NCI-H526 (cell line): Measurements from ENCODE around the gene AGBL4.
"Not testable (repeated sequence)": the region's sequence is repeated elsewhere in the genome, so short reads cannot be mapped to it uniquely, and the experiment has no call there.

Experiments used
- DNase-seq, 2 experiments: peaks; one replicate each; lab custom pipeline; 2025; lab: John Stamatoyannopoulos, UW

Gene AGBL4

DNA sequence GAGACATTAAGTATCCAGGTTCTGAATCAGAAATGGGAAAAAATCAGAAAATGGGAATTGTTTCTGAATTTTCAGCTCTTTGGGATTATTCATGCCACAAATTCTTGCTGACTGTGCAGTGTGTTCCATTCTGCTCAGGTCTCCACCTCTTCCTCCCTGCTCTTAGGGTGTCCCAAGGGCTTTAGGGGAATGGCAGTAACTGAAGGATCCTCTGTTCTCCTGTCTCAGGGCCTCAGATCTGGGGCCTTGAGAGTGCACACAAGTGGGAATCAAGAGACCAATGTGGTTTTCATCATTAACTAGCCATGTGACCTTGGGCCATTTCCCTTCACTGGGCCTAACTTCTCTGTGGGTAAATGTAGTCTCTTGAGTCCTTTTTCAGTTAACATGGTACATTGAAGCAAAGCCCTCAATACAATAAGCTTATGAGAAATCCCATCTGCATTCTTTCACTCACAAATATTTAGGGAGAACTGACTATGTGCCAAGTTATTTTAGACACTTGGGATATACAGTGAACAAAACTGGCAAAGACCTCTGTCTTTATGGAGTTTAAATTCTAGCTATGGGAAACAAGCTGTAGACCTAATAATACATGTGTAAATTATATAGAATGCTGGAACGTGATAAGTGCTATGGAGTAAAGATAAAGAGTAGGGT lies 1476.1 kb downstream of the AGBL4 start:
- DNase-seq, result no peak

DNA sequence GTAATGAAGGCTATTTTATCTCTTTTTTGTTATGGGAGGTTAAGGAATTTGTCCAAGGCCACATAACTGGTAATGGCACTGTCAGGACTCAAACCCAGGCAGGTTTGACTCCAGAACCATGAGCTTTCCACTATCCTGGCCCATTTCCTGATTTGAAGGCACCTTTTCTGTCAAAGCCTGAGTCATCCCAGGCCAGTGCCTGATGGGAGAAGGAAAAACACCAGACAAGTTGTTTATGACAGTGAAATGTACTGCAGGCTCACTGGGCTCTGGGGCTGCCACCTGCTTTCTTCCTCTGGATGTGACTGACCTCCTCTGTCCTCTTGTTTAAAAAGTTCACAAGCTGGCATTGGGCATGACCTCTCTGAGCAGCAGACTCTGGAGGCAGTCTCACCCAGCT lies 1479.9 kb downstream of the AGBL4 start:
- no peak for DNase-seq

DNA sequence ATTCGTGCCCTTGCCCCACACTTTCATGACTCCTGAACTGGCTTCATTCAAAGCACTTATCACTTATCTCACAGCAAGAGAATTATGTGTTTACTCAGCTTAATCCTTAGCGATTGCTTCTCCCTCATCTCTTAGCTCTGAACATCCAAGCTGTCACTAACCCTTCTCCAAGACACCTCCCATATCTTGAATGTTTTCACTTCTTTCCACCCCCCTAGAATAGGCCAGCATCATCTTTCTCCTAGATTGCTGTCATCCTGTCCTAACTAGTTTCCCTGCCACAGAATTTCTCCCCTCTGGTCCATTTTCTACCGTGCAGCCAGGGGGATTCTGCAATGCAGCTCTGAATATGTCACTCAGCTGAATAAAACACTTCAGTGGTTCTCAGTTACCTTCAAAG lies 1483.2 kb downstream of the AGBL4 start:
- no peak for DNase-seq

DNA sequence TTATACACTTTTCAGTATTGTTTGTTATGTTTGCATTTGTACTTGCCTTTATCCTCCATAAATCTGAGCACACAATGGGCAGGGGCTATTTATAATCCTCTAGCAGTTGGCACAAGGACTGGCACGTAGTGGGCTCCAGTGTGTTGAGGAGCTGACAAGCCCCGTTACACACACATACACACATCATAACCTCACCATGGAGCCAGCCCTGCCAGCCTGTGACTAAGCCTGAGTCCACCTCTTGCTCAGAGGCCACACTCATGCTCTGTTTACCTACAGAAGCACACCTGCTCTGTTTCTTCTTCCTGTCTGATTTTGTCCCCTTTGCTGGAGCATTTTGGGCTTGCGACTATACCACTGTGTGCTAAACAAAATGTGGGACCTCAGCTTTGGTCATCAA lies 1487.3 kb downstream of the AGBL4 start:
- DNase-seq, result no peak

DNA sequence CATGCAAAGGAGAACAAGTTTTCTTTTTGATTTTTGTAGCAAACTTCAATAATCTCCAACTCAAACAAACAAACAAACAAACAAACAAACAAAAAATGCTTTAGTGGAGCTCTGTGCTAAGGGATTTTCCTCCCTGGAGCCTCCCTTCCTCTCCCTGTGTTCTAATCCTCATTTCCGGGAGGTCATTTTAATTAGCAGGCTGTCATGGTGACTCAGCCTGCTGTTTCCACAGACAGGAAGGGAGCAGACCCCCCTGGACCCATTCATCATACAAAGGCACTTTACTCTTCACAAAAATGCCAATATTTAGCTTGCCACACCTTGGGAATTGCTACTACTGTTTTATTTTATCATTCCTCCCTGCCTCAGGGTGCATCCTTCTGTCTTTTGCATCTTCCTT lies 1490.8 kb downstream of the AGBL4 start:
- DNase-seq, result no peak

GRCh38 chr1:48530727-48531351 lies 1492.9 kb downstream of the AGBL4 start:
- peak; percentile 83 to 91 for DNase-seq

DNA sequence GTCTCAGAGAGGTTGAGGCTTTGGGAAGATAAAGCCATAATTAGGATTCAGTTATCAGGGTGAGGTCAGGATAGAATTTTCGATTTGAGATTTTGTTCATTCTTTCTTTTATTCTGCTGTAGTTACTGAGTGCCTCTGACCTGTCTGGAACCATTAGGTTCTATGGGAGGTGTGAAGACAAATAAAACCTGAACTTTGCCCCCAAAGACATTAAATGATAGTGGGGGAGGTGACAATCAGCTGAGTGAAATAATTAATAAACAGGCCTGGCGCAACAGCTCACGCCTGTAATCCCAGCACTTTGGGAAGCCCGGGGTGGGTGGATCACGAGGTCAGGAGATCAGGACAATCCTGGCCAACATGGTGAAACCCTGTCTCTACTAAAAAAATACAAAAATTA lies 1496.7 kb downstream of the AGBL4 start:
- DNase-seq, result no peak

DNA sequence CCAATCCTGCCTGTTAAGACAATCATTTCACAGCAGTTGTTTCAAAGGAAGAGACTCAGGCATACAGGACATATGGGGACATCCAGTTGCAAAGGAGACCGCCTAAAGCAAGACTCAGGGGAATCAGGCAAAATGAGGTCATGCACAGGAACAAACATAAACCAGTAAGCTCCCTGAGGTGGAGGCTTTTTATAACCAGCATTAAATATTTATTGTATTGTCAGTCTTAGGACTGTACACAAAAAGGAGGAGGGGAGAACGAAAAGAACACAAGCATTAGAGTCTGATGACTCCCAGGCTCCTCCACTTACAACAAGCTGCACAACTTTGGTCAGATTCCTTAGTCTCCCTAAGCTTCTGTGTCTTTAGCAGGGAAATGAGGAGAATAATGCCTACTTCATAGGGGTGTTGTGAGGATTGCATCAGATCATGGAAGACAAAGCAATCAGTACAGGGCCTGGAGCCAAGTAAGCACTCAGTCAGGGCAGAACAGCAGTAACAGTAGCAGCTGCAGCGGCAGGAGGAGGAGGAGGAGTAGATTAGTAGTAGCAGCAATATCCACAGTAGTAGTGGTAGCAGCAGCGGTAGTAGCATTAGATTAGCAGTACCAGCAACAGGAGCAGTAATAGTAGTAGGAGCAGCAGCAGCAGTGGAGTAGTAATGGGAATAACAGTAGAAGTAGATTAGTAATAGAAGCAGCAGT lies 1497.6 kb downstream of the AGBL4 start:
- DNase-seq, result no peak

DNA sequence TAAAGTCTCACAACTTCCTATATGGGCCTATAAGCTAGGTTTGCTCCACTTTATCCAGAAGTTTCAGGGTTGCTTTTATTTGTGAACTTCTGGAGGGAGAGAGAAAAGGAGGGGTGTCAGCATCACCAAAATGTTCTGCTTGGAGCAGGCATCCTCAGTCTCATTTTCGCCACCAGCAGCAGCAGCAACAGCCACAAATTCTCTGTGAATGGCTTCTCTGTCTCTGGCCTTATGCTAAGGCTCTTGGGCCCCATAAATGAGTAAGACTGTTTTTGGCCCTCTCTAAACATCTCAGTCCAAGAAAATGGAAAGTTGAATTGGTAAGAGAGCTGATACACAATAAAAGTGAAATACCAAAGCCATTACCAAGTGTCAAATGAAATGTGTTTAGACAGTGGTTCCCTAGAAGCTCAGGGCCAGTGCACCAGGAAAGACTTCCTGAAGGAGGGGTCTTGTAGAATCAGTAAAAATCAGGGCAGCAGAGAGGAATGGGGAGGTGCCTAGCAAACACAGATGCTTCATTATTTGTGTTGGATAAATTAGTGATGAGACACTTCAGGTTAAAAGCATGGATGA lies 1498.8 kb downstream of the AGBL4 start:
- DNase-seq, result no peak

DNA sequence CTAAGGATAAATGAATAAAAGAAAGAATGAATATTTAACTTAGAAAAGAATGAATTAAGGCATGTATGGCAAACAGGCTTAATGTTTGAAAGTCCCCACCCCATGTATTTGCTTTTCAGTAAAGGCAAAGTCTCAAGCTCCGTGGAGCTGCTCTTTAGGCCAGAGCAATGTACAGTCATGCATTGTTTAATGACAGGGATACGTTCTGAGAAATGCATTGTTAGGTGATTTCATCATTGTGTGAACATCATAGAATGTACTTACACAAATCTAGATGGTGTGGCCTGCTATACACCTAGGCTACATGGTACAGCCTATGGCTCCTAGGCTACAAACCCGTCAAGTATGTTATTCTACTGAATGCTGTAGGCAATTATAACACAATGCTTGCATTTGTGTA lies 1500.2 kb downstream of the AGBL4 start:
- DNase-seq, result no peak

DNA sequence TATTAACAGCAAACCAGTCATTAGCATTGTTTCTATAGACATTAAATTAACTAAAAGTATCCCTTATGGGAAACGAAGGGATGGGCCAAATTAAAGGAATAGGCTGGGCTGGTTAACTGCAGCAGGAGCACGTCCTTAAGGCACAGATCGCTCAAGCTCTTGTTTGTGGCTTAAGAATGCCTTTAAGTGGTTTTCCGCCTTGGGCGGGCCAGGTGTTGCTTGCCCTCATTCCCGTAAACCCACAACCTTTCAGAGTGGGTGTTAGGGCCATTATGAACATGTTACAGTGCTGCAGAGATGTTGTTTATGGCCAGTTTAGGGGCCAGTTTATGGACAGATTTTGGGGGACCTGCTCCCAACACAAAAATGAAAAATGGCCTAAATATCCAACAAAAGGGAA lies 1503.9 kb downstream of the AGBL4 start:
- DNase-seq, result not testable (repeated sequence)

GRCh38 chr1:48506870-48507269 lies 1516.9 kb downstream of the AGBL4 start:
- DNase-seq, result no peak

GRCh38 chr1:48500541-48501450 lies 1523.0 kb downstream of the AGBL4 start:
- no peak for DNase-seq

DNA sequence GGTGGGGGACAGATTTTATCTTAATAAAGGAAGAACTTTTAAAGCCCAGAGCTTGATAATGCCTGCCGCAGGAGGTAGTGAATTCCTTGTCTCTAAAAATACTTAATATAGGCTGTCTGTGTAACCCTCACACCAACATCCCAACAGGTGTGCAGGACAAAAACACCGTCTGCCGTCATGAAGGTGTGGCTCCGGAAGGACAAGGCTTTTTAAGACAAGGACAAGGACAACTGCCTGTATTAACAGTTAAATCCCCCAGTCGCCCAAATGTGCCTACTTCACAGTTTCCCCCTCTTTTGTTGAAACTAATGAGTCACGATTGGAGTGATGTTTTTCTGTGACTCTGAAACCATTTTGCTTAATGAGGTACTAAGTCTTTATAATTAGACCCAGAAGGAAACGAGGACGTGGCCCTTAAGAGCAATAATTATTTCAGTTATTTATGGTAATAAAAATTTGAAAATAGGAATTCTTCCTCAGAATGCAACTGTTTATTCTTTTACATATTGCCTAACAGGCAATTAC lies 1524.5 kb downstream of the AGBL4 start:
- DNase-seq, result no peak

DNA sequence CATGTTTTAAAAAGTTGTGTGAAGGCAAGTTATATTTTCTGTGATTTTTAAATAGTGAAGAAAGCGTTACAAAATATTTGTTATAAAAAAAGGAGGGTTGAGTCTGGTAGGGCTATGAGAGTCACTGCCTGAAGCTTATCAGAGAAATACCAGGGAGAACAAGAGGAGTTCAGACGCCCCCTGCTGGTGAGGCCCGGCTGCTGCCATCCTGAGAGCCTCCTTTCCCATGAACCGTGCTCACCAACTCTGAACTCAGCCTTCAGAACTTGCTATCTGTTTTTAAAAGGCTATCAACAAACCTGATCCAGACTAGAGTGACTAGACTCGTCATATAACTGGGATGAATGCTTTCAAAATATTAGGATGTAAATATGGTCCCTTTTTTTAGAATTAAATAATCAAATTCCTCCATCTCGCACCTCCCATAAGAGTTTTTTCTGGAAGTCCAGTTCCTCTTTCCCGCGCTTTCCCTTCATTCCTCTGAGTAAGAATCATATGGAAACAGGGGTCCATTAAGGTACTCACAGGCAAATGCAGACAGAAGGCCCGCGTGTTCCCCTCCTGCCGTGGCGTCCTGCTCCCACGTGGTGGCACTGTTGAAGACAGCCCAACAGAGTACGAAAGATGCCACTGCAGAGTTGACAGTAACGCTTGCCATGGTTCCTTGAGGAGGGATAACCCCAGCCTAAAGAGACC lies 1525.5 kb downstream of the AGBL4 start:
- peak; percentile 60 to 83 for DNase-seq

DNA sequence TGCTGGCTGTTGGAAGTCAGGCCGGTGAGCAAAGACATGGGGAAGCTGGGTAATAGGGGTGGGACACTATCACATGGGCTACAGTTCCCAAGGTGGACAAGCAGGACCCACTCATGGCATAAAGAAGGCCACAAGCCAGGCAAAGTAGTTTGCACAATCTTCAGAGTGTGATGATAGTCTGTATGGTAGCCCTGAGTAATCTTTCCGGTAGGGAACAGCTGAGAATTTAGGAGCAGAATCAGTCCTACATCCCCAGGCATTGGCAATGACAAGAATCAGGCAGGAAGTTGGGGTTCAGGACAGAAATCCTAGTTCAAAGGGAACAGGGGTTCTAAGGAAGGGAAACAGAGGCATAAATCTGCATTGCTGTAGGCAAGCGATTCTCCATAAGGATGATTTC lies 1527.8 kb downstream of the AGBL4 start:
- no peak for DNase-seq

GRCh38 chr1:48495166-48495565 lies 1528.6 kb downstream of the AGBL4 start:
- no peak for DNase-seq

GRCh38 chr1:48493970-48494769 lies 1529.6 kb downstream of the AGBL4 start:
- no peak for DNase-seq

- no peak for DNase-seq
Measured at GRCh38 chr1:48493041-48493440, 1530.7 kb downstream of the AGBL4 start.

- DNase-seq, result no peak
Measured at GRCh38 chr1:48492392-48492791, 1531.4 kb downstream of the AGBL4 start.
